GM18861 (cell line): ENCODE data around the gene CDC42BPA.
"Not testable (repeated sequence)": the region's sequence is repeated elsewhere in the genome, so short reads cannot be mapped to it uniquely, and the experiment has no call there.

Experiments used
- ATAC-seq: cut with Tn5 transposase; IDR thresholded peaks from one replicate; pipeline ENCODE4 v1.9.1; 2021; ENCODE audit not compliant: unreplicated experiment

CDC42BPA gene

GRCh38 chr1:227311389-227312001 lies 6.8 kb downstream of the CDC42BPA start:
- ATAC-seq, result no peak

DNA sequence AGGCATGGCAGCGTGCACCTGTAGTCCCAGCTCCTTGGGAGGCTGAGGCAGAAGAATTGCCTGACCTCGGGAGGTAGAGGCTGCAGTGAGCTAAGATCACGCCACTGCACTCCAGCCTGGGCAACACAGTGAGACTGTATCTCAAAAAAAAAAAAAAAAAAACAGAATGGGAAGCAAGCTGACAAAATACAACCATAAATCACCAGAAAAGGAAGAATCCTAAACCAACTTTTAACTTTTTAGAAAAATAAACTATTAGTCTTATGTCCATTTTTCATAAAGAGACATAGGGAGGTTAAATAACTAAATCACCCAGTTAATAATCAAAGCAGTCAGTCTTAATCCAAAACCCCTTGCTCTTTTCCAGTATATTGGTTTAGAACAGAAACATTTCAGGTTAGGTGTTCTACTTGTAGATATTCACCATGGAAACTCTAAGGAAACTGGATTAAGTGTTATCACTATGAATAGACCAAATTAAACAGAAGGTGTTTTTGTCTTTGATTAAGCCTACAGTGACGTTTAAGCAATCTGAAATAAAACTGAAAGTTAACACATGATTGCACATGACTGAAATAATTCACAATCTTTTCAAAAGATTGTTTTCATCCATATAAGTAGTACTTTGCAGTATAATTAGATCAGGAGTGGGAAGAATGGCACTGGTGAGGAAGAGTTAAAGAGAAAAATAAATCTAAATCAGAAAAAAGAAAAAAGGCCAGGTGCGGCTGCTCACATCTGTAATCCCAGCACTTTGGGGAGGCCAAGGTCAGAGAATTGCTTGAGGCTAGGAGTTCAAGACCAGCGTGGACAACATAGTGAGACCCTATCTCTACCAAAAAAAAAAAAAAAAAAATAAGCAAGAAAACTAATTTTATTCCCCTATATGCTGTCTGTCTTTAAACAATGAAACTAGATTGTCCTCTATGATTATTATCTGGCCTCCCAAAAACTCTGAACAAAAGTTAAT lies 9.6 kb downstream of the CDC42BPA start:
- ATAC-seq, result no peak

GRCh38 chr1:227306689-227307088 lies 11.6 kb downstream of the CDC42BPA start:
- ATAC-seq, result no peak

DNA sequence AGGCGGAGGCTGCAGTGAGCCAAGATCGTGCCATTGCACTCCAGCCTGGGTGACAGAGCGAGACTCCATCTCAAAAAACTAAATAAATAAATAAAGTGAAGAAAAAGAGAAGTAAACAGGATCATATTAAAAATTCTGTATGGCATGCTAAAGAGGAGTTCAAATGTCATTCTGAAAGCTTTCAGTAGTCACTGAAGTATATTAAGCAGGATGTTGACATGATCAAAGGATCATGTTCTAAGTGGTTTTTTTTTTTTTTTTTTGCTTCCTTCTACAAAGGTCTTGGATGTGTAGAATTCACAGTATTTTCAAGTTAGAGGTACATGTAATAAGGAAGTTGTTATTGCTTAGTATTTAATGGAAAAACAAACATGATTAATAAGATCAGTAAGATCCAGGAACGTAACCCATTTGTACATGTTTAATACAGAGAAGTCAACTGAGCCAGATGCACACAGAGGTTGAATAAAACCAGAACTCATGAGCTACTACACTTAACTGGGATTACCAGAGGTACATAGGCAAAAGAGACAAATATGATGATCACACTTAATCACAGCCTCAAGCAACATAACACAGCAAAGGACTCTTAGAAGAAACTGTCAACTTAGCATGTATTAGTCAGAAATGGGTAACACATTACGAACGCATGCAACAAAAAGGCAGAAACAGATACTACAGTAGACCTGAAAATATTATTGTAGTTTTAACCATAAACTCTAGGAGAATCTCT lies 12.2 kb downstream of the CDC42BPA start:
- ATAC-seq, result no peak

DNA sequence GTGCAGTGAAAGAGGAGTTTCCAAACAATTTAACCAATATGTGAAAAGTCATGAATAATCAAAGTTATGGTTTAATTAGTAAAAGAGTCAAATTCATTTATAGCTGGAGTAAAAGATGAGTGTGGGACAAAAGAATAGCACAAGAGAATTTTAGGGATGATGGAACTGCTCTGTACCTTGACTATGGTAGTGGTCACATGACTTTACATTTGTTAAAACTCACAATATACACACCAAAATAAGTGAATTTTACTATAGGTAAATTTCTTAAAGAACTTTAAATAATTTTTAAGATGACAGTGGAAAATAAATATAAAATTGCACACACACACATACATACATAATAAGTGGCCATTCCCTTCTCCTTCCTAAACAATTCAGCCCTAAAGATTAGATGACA lies 13.6 kb downstream of the CDC42BPA start:
- no peak for ATAC-seq

DNA sequence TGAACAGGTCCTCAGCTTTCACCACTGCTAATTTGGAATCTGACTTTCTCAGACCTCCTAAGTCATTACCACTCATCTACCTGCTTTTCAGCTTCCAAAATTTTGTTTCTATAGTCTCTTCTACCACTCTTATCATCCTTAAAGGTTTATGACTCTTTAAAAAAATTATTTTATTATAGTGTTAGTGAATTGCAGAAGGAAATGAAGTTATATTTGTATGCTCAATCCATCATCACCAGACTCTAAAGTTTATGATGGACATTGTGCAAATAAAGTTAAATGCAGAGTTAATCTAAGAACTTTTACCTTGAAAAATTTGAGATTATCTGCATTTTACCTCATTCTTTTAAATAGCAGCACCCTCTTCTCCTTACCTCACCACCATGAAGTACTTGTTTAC lies 14.6 kb downstream of the CDC42BPA start:
- no peak for ATAC-seq

DNA sequence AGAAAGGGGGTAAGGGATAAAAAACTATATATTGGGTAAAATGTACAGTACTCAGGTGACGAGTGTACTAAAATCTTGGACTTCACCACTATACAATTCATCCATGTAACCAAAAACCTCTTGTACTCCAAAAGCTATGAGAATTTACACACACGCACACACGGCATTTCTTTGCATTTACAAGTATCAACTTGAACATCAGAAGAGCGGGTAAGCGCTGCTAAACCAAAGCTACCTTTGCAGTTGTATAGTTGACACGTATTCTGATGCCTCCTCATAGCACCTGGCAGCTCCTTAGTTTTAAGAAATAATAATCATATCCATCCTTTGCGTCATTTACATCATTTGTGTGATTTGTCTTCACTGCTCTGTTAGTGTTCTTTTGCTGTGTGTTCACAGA lies 17.6 kb downstream of the CDC42BPA start:
- ATAC-seq, result no peak

DNA sequence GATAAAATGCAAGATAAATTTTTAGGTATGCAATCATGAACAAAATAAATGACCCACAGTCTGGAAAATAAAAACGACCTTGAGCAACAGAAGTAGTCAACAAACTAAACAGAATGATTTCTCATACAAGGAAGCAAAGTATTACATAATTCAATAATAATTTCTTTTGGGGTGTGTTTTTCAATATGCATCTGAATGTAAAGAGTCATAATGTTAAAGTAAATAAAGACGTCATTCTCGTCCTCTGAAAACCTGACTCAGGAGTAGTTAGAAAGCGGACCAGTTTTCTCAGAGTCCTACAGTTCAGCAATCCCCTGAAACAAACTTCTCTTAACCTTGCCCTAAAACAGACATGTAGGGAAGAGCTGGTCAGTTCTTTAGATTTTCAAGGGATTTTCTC lies 18.6 kb downstream of the CDC42BPA start:
- no peak for ATAC-seq

GRCh38 chr1:227299241-227299627 lies 19.1 kb downstream of the CDC42BPA start:
- ATAC-seq, result no peak

DNA sequence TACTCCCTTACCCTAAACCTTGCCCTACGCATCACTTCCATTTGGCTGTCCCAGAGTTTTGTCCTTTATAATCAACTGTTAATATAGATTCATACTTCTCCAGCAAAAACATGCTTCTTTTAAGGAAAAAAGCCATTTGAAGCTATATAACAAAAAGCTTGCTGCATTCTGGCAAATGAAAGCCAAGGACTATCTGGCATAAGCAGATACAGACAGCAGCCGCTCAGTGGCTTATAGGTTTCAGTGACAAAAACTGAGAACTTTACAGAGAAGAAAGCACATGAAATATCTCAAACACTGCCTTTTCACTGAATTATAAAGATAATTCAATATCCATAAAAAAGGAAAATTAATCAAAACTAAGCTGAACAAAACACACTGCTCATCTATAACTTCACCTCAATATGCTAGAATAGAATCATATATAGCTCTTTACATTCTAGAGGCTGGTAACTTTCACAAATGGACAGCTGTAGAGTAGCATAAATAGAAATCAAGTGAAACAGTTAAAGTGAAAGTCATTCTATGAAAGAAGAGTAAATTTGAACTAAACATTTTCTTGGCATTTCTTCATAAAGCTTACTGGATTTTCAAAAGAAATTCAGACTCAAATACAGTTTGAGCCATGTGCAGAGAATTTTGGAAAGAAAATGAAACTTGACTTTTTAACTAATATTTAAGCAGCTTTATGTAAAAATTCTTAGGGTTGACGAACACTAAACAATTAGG lies 19.6 kb downstream of the CDC42BPA start:
- no peak for ATAC-seq

DNA sequence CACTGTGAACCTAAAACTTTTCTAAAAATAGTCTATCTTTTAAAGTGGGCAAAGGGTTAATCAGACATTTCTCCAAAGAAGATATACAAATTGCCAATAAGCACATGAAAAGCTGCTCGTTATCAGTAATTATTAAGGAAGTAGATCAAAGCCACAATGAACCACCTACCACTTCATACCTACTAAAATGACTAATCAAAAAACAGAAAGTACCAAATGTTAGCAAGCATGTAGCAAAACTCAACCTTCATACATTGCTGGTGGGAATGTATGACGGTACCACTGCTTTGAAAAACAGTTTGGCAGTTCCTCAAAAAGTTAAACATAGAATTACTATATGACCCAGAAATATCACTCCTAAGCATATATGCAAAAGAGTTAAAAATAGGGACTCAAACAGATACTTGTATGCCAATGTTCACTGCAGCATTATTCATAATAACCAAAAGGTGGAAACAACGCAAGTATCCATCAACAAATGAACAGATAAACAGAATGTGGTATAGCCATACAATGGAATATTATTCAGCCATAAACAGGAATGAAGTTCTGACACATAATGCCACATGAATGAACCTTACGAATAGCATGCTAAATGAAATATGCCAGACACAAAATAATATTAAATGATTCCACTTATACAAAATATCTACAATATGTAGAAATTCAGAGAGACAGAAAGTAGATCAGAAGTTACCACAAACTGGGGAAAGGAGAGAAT lies 21.1 kb downstream of the CDC42BPA start:
- no peak for ATAC-seq

- ATAC-seq, result no peak
Measured at GRCh38 chr1:227295609-227296008, 22.7 kb downstream of the CDC42BPA start.

- ATAC-seq, result no peak
Measured at GRCh38 chr1:227285745-227286144, 32.5 kb downstream of the CDC42BPA start.

DNA sequence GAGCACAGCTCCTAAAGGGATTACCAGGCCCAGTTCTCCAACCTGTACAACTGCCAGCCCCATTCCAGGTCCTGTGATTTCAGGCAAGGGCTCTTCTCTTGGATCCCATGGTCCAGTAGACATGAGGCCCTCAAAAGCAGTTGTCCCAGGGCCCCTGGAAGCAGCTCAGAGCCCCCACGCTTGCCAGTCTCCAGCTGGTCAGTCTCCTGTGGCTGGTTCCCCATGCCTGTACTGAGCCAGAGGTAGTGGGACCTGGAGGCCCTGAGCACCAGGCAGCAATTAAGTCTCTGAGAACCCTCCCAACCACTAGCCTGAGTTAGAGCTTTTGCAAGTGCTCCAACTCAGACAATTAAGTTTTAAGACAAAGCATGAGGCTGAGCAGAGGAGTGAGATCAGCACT lies 36.9 kb downstream of the CDC42BPA start:
- ATAC-seq, result no peak

DNA sequence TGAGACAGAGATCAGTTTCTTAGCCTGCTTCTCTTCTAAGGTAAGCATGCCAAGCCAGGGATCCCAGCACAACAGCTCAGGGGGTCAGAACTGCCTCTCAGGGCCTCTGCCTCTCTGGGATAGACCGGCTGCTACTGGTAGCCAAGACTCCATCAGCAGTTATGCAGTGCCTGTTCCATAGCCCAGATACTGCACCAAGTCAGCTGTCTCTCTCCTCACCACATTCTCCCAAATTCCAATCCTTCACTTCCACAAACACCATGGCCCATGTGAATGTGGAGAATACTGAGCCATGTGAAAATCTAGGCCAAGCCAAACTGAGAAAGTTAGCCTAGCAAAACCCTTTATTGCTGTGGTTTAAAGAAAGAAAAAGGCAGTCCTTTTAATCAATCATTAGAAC lies 37.5 kb downstream of the CDC42BPA start:
- ATAC-seq, result no peak

DNA sequence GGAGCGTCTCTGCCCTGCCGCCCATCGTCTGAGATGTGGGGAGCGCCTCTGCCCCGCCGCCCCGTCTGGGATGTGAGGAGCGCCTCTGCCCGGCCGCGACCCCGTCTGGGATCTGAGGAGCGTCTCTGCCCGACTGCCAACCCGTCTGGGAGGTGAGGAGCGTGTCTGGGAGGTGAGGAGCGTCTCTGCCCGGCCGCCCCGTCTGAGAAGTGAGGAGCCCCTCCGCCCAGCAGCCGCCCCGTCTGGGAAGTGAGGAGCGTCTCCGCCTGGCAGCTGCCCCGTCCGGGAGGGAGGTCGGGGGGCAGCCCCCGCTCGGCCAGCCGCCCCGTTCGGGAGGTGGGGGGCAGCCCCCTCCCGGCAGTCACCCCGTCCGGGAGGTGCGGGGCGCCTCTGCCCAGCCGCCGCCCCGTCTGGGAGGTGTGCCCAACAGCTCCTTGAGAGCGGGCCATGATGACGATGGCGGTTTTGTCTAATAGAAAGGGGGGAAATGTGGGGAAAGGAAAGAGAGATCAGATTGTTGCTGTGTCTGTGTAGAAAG lies 42.1 kb downstream of the CDC42BPA start:
- not testable (repeated sequence) for ATAC-seq

DNA sequence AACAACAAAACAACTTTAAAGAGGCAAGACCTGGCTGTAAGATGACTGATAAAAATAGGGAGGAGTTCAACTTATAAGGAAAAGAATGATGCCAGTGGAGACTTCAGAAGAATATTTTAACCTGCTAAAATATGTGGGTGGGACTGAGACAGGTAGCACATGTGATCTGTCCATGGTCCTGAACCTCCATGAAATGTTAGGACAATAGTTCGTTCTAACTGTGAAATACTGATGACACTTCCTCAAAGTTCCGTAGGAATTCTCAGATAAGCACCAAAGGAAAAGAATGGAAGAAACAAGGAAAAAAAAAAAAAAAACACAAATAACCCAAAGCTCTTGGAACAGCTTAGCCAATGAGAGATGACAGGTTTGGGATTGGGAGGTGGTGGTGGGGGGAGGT lies 44.7 kb downstream of the CDC42BPA start:
- no peak for ATAC-seq

GRCh38 chr1:227272428-227272827 lies 45.9 kb downstream of the CDC42BPA start:
- ATAC-seq, result no peak

DNA sequence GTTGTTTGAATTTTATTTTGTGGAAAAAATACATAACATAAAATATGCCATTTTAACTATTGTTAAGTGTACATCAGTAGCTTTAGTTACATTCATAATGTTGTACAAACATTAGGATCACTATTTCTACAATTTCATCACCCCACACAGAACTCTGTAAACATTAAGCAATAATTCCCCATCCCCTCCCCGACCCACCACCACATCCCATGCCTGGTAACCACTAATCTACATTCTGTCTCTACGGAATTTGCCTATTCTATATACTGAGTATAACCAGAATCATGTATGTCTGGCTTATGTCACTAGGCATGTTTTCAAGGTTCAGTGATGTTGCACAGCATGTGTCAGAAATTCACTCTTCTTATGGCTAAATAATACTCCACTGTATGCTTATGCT lies 47.7 kb downstream of the CDC42BPA start:
- no peak for ATAC-seq

- ATAC-seq, result no peak
Measured at GRCh38 chr1:227268943-227269342, 49.3 kb downstream of the CDC42BPA start.
